Endothelial cell (in vitro differentiated cells): ENCODE results near the gene ARMC5. TPM values are rescaled to one million over a fixed set of nuclear protein-coding genes. Genes with fewer than 3 reads are reported as not detected.

Experiments used
- DNase-seq: peaks from one replicate; pipeline ENCODE4 v3.0.0; 2021; ENCODE audit warnings: low spot score
- H3K27ac Mint-ChIP-seq: one replicate; pipeline ENCODE4 v1.8.0; 2021; ENCODE audit warnings: mixed read lengths, inconsistent platforms; ENCODE audit not compliant: unreplicated experiment
- H3K27me3 Mint-ChIP-seq: one replicate; pipeline ENCODE4 v1.8.0; 2021; ENCODE audit warnings: mild to moderate bottlenecking, moderate library complexity, mixed read lengths, inconsistent platforms; ENCODE audit not compliant: unreplicated experiment
- H3K36me3 Mint-ChIP-seq: one replicate; pipeline ENCODE4 v1.8.0; 2021; ENCODE audit warnings: mild to moderate bottlenecking, low read depth, mixed read lengths, inconsistent platforms; ENCODE audit not compliant: unreplicated experiment
- H3K4me1 Mint-ChIP-seq: one replicate; pipeline ENCODE4 v1.8.0; 2021; ENCODE audit warnings: mild to moderate bottlenecking, mixed read lengths, inconsistent platforms; ENCODE audit not compliant: unreplicated experiment
- H3K4me3 Mint-ChIP-seq: one replicate; pipeline ENCODE4 v1.8.0; 2021; ENCODE audit warnings: mild to moderate bottlenecking, mixed read lengths, inconsistent platforms; ENCODE audit not compliant: unreplicated experiment
- H3K9me3 Mint-ChIP-seq: one replicate; pipeline ENCODE4 v1.8.0; 2021; ENCODE audit warnings: mixed read lengths, inconsistent platforms; ENCODE audit not compliant: unreplicated experiment
- total RNA-seq: library from RNA; stranded (reverse); fragmentation: NEBNext Ultra II Directional; extraction: Animal tissue kit (Norgen Biotek cat#: 25700); gene quantifications from one replicate; pipeline ENCODE4 v1.2.1, GENCODE V29; 2021; ENCODE audit not compliant: unreplicated experiment
- TF ChIP-seq, protein P1 (sequence below): fragments of 200-600 bp; sonication (generic); IDR thresholded peaks from one replicate; pipeline ENCODE4 v1.5.0; 2021; ENCODE audit warnings: antibody characterized with exemption; ENCODE audit not compliant: unreplicated experiment

Gene ARMC5
- total RNA-seq, 1 donor from 2014 or later = 15.9 TPM

DNA sequence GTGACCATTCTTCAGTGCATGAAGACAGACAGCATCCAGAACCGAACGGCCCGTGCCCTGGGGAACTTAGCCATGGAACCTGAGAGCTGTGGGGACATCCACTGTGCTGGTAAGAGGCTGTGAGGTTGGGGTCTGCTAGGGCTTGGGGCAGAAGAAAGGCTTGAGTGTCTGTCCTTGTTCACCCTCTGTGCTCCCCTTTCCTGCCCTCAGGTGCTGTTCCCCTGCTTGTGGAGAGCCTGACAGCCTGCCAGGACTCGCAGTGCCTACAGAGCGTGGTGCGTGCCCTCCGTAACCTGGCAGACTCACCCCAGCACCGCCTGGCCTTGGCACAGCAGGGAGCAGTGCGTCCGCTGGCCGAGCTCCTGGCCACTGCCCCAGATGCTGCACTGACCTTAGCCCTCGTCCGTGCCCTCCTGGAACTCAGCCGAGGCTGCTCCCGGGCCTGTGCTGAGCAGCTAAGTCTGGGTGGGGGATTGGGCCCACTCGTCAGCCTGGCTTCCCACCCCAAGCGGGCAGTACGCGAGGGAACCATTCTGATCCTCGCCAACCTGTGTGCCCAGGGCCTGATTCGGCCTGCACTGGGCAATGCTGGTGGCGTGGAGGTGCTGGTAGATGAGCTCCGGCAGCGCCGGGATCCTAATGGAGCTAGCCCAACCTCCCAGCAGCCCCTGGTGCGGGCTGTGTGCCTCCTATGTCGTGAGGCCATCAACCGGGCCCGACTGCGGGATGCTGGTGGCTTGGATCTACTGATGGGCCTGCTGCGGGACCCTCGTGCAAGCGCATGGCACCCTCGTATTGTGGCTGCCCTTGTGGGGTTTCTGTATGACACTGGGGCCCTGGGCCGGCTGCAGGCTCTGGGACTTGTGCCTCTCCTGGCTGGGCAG, 2.9 kb downstream of the ARMC5 start:
- peak overlapping the region; percentile 74 for H3K4me3 Mint-ChIP-seq
- TF ChIP-seq, protein P1, sequence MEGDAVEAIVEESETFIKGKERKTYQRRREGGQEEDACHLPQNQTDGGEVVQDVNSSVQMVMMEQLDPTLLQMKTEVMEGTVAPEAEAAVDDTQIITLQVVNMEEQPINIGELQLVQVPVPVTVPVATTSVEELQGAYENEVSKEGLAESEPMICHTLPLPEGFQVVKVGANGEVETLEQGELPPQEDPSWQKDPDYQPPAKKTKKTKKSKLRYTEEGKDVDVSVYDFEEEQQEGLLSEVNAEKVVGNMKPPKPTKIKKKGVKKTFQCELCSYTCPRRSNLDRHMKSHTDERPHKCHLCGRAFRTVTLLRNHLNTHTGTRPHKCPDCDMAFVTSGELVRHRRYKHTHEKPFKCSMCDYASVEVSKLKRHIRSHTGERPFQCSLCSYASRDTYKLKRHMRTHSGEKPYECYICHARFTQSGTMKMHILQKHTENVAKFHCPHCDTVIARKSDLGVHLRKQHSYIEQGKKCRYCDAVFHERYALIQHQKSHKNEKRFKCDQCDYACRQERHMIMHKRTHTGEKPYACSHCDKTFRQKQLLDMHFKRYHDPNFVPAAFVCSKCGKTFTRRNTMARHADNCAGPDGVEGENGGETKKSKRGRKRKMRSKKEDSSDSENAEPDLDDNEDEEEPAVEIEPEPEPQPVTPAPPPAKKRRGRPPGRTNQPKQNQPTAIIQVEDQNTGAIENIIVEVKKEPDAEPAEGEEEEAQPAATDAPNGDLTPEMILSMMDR = no peak
- no peak overlapping the region for H3K27ac Mint-ChIP-seq
- no peaks in the 10 kb centered on the region for H3K9me3 Mint-ChIP-seq
- peaks cover 15% of the 10 kb centered on the region for H3K36me3 Mint-ChIP-seq
- peaks cover 32% of the 10 kb centered on the region for H3K27me3 Mint-ChIP-seq
- peaks cover 13% of the 10 kb centered on the region for H3K4me1 Mint-ChIP-seq
- DNase-seq = no peak

DNA sequence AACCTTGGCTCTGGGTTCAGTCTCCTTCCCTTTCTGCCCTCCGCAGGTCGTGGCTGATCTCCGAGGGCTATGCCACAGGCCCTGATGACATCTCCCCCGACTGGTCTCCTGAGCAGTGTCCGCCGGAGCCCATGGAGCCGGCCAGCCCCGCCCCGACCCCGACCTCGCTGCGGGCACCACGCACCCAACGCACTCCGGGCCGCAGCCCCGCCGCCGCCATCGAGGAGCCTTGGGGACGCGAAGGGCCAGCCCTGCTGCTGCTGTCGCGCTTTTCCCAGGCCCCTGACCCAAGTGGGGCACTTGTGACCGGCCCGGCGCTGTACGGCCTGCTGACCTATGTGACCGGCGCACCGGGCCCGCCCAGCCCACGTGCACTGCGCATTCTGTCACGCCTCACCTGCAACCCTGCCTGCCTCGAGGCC, 5.1 kb downstream of the ARMC5 start:
- H3K27ac Mint-ChIP-seq = peak overlapping the region; percentile 72
- TF ChIP-seq, protein P1 = no peak
- H3K27me3 Mint-ChIP-seq = peaks cover 29% of the 10 kb centered on the region
- peaks cover 18% of the 10 kb centered on the region for H3K36me3 Mint-ChIP-seq
- no peak for DNase-seq
- peaks cover 15% of the 10 kb centered on the region for H3K4me1 Mint-ChIP-seq
- no peak overlapping the region for H3K4me3 Mint-ChIP-seq
- no peaks in the 10 kb centered on the region for H3K9me3 Mint-ChIP-seq

DNA sequence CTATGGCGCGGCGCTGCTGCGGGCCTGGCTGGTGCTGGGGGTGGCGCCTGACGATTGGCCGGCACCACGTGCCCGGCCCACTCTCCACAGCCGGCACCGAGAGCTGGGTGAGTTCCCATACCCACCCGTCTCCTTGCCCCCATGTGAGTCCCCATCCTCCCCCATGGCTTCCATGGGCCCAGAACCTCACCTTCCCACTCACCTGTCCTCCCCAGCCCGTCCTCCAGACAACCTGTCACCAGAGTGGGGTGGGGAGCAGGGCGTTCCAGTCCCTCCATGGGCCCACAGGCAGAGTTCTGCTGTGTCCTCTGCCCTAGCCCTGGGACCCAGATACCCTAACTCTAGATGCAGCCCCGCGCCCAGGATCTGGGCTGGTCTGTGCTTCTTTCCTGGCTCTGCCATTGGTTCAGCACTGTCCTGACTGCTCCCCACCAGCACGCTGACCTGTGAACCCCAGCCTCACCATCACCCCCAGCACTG, 5.5 kb downstream of the ARMC5 start:
- TF ChIP-seq, protein P1 = no peak
- H3K9me3 Mint-ChIP-seq = no peaks in the 10 kb centered on the region
- H3K36me3 Mint-ChIP-seq = peaks cover 18% of the 10 kb centered on the region
- H3K4me1 Mint-ChIP-seq = peaks cover 14% of the 10 kb centered on the region
- H3K27me3 Mint-ChIP-seq = peaks cover 27% of the 10 kb centered on the region
- H3K4me3 Mint-ChIP-seq = no peak overlapping the region
- H3K27ac Mint-ChIP-seq = no peak overlapping the region
- no peak for DNase-seq

DNA sequence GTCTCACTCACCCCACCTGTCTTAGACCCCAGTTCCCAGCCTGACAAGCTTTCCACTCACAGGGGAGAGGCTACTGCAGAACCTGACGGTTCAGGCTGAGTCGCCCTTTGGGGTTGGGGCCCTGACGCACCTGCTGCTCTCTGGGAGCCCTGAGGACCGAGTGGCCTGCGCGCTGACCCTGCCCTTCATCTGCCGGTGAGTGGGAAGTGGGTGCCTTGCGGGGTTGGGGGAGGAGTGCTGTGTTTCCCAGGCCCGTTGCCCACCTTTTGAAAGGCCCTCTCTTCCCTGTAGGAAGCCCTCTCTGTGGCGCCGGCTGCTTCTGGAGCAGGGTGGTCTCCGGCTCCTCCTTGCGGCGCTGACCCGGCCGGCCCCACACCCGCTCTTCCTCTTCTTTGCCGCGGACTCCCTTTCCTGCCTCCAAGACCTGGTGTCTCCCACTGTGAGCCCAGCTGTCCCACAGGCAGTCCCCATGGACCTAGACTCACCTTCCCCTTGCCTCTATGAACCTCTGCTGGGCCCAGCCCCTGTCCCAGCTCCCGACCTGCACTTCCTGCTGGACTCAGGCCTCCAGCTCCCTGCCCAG, 6.6 kb downstream of the ARMC5 start:
- peaks cover 9% of the 10 kb centered on the region for H3K4me1 Mint-ChIP-seq
- H3K27me3 Mint-ChIP-seq = peaks cover 22% of the 10 kb centered on the region
- H3K9me3 Mint-ChIP-seq = no peaks in the 10 kb centered on the region
- TF ChIP-seq, protein P1 = no peak
- peaks cover 22% of the 10 kb centered on the region for H3K36me3 Mint-ChIP-seq
- H3K4me3 Mint-ChIP-seq = peak overlapping the region; percentile 60
- H3K27ac Mint-ChIP-seq = peak overlapping the region; percentile 75
- DNase-seq = no peak
